Measurements from ENCODE around the gene EHBP1L1.

EHBP1L1 gene

DNA sequence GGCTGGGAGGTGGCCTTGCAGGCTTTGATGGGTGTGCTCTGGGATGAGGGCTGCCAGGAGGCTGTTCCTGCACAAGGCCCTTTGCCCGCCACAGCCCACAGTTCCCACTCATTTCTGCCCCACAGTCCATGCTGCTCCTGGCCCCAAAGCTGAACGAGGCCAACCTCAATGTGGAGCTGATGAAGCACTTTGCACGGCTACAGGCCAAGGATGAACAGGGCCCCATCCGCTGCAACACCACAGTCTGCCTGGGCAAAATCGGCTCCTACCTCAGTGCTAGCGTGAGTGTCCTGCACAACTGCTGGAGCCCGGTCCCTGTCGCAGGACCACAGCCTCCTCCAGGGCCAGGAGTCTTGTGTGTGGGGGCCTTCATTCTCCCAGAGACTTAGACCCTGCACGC, 40.8 kb upstream of the EHBP1L1 start:
- no peak overlapping the region for H3K4me3 ChIP-seq (ENCODE audit: control insufficient read depth, low read depth, low read length)
- DNase-seq (ENCODE audit: low read depth): no peak
- TF ChIP-seq CTCF (conservative IDR thresholded peaks at IDR 0.05; ENCODE audit: control insufficient read depth, insufficient read depth, low read depth, low read length): no peak

DNA sequence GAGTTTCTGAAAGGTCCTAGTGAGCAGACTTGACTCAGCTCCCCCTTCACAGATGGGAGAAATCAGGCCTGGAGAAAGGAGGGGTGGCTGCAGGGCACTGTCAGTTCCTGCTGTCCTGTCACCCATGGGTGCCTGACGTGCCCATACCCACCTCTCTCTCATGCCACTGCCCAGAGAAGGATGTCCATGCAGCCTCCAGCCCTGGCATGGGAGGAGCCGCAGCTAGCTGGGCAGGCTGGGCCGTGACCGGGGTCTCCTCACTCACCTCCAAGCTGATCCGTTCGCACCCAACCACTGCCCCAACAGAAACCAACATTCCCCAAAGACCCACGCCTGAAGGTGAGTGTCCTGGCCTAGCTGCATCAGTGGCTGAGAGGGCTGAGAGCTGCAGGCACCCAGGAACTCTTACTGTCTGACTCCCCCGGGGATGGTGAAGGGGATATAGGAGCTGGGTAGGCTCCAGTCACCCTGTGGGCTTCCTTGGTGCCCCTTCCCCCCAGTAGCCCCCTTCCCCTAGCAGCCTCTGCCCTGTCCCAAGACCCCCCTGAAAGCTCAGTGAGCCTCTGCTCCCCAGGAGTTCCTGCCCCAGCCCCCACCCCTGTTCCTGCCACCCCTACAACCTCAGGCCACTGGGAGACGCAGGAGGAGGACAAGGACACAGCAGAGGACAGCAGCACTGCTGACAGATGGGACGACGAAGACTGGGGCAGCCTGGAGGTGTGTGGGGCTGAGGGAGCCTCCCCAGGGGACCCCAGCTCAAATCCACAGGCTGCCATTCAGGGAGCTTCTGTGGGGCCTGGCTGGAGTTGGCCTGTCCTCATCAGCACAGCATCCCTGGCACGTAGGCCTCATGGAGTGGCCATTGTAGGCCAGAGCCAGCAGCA, 39.2 kb upstream of the EHBP1L1 start:
- TF ChIP-seq CTCF (conservative IDR thresholded peaks at IDR 0.05; ENCODE audit: control insufficient read depth, insufficient read depth, low read depth, low read length): no peak
- no peak overlapping the region for H3K4me3 ChIP-seq (ENCODE audit: control insufficient read depth, low read depth, low read length)
- DNase-seq (ENCODE audit: low read depth): no peak

GRCh38 chr11:65537296-65537597, 38.6 kb upstream of the EHBP1L1 start:
- no peak for DNase-seq (ENCODE audit: low read depth)

GRCh38 chr11:65537620-65538231, 38.1 kb upstream of the EHBP1L1 start:
- DNase-seq (ENCODE audit: low read depth): no peak
- H3K4me3 ChIP-seq (ENCODE audit: control insufficient read depth, low read depth, low read length): no peak overlapping the region
- no peak for TF ChIP-seq CTCF (conservative IDR thresholded peaks at IDR 0.05; ENCODE audit: control insufficient read depth, insufficient read depth, low read depth, low read length)

More at GRCh38 chr11:65537296-65537597, 38.6 kb upstream of the EHBP1L1 start:
- H3K4me3 ChIP-seq (ENCODE audit: control insufficient read depth, low read depth, low read length): no peak overlapping the region
- no peak for TF ChIP-seq CTCF (conservative IDR thresholded peaks at IDR 0.05; ENCODE audit: control insufficient read depth, insufficient read depth, low read depth, low read length)

- H3K4me3 ChIP-seq (ENCODE audit: control insufficient read depth, low read depth, low read length): no peak overlapping the region
- TF ChIP-seq CTCF (conservative IDR thresholded peaks at IDR 0.05; ENCODE audit: control insufficient read depth, insufficient read depth, low read depth, low read length): no peak
- no peak for DNase-seq (ENCODE audit: low read depth)
Observed at GRCh38 chr11:65538232-65538914, 37.5 kb upstream of the EHBP1L1 start.

DNA sequence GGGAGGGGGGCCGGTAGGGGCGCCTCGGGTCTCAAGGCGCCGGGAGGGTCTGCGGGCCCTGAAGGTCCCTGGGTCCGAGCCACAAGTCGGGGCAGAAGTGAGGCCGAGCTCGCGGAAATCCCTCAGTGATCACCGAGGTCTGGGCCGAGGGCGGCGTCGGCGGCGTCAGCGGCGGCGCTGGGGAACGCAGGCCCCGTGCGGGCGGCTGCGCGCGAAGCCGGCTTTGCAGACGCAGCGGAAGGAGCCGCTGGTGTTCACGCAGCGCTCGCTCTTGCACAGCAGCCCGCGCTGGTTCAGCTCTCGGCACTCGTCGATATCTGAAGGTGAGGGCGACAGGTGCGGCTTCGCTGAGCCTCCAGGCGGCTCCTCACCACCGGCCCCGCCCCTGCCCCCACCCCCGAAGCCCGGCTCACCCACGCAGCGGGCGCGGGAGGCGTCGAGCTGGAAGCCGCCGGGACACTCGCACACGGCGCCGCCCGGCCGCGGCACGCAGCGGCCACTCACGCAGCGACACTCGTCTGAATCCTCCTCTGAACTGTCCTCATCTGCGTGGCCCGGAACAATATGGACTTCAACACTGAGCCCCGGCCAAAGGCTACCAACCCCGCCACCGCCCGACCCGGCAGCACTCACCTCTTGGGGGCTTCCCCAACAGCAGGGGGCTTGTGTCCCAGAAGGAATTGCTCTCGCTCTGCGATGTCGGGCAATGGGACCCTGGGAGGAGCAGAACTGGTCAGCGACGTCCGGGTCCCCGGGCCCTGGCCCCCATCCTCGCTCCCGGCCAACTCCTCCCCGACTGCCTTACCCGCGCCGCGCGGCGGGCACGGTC, 36.7 kb upstream of the EHBP1L1 start:
- H3K4me3 ChIP-seq (ENCODE audit: control insufficient read depth, low read depth, low read length): no peak overlapping the region
- no peak for TF ChIP-seq CTCF (conservative IDR thresholded peaks at IDR 0.05; ENCODE audit: control insufficient read depth, insufficient read depth, low read depth, low read length)
- no peak for DNase-seq (ENCODE audit: low read depth)
